HG03558 (cell line): ENCODE results near the gene ZNF75A.

Source experiments
- ATAC-seq: cut with Tn5 transposase; IDR thresholded peaks from one replicate; pipeline ENCODE4 v1.9.1; 2021; ENCODE audit warnings: moderate number of reproducible peaks; ENCODE audit not compliant: unreplicated experiment; ENCODE audit errors: extremely low read depth

Gene ZNF75A

GRCh38 chr16:3358871-3359270 is 53.6 kb downstream of the ZNF75A start:
- no peak for ATAC-seq

DNA sequence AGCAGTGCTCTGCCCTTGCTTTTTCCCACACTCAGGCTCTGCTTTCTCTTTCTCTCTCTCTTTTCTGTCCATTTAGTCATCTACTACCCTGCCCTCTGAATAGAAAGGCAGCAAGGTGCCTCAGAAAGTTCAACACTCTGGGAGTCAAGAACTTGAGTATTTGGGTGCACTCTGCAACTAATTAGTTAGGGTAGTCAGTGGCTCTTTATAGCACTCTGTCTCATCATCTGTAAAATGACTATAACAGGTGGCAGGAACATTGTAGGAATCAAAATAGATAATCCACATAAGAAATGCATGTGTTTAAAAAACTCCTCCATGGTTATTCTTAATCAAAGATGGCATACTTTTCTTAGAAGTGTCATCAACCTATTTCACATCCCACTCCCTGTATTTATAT is 57.6 kb downstream of the ZNF75A start:
- no peak for ATAC-seq

DNA sequence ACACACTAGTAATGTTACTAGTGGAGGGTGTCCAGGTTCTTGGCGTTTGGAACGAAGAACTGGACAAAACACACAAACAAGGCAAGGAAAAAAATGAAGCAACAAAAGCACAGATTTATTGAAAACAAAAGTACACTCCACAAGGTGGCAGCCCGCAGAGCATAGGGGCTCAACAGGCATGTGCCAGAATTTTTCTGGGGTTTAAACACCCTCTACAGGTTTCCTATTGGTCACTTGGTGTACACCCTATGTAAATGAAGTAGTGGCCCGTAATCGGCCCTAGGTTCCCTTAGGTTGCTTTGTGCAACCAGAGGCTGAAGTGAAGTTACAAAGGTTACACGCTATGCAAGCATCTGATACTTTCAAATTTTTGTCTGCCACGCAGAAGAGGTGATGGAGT is 58.5 kb downstream of the ZNF75A start:
- no peak for ATAC-seq

DNA sequence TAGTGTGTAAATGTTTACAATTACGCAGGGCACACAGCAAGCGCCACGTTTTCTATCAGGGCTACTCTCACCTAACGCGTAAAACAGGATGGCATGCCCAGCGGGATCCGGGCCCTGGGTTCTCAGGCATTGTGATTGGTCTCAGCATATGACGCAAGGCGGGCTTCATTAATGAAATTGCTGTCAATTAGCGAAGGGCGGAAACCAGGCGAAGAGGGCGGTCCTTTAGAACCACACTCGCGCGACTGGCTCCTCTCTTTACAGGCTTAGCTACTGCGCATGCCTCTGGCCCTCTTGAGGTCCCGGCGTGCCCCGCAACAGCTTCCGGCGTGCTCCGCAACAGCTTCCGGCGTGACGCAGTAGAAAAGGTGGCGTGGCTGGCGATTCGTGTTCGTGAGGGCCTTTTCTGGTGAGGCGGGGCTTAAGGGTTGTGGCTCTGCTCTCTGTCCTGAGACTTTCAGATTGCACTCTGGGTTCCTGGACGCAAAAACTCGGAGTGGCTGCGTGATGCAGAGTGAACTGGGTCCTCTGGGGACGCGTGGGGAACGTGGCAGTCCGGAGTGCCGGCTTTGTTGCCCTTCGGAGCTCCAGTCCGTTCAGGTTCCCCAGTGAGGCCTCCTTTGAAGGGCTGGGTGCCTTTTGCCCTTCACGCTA is 59.6 kb downstream of the ZNF75A start:
- ATAC-seq, result no peak
